ENCODE measurements around the gene C17orf67. TPM values are rescaled to one million over a fixed set of nuclear protein-coding genes. Genes with fewer than 3 reads are reported as not detected.

Gene C17orf67
- total and polyA plus RNA-seq, 2 experiments from 2014 or later = 1.0 to 3.7 TPM

- TF ChIP-seq CTCF (conservative IDR thresholded peaks at IDR 0.05; ENCODE audit: low read depth in 2 of 2) = no peak
- TF ChIP-seq EZH2phosphoT487 (IDR thresholded peaks at IDR 0.05; ENCODE audit: unreplicated experiment) = no peak
- no peak for TF ChIP-seq NANOG (IDR thresholded peaks at IDR 0.05; ENCODE audit: borderline replicate concordance)
- no peak for TF ChIP-seq ZNF462 (CRISPR knock-in tag; IDR thresholded peaks at IDR 0.05)
Measured at GRCh38 chr17:56781906-56782305, 51.8 kb downstream of the C17orf67 start (continued).

GRCh38 chr17:56779898-56780777, 53.6 kb downstream of the C17orf67 start:
- no peaks in the 10 kb centered on the region for H3K36me3 ChIP-seq (ENCODE audit: insufficient read depth)
- H3K79me2 ChIP-seq (replicated peaks; ENCODE audit: insufficient read depth) = no peaks in the 10 kb centered on the region
- H3K4me3 ChIP-seq = peak overlapping the region; percentile 54
- ATAC-seq (peak; percentile 98), DNase-seq (ENCODE audit: low spot score) (peak; percentile 79)
- no peaks in the 10 kb centered on the region for H3K9me2 ChIP-seq (ENCODE audit: insufficient read depth)
- H3K27ac ChIP-seq (ENCODE audit: low read depth) = no peak overlapping the region
- H3K27me3 Mint-ChIP-seq (ENCODE audit: insufficient read depth, low read depth, poor library complexity) = peaks cover 24% of the 10 kb centered on the region
- H3K4me1 Mint-ChIP-seq = peaks cover 6% of the 10 kb centered on the region
- no peaks in the 10 kb centered on the region; the same call in 1 of the 2 replicates for H4K20me1 ChIP-seq (replicated peaks; ENCODE audit: insufficient read depth)
- no peaks in the 10 kb centered on the region for H3K36me3 Mint-ChIP-seq (ENCODE audit: low read depth)
- no peak overlapping the region for H3K27ac Mint-ChIP-seq
- peak overlapping the region; percentile 81 for H3K4me2 ChIP-seq
- no peaks in the 10 kb centered on the region for H3K9me3 Mint-ChIP-seq
- no peaks in the 10 kb centered on the region for H3F3A ChIP-seq (replicated peaks; ENCODE audit: low read depth)
- H3K27me3 ChIP-seq (ENCODE audit: insufficient read depth) = peaks cover 22% of the 10 kb centered on the region
- peak overlapping the region; percentile 99 for H2AFZ ChIP-seq
- peaks cover 6% of the 10 kb centered on the region; the same call in 1 of the 2 replicates for H3K4me1 ChIP-seq (ENCODE audit: insufficient read depth)
- H3K4me3 Mint-ChIP-seq = peak overlapping the region; percentile 61
- TF ChIP-seq CTCF (conservative IDR thresholded peaks at IDR 0.05; ENCODE audit: low read depth in 2 of 2) (peak; percentile 86 to 89), CREB1 (CRISPR knock-in tag; IDR thresholded peaks at IDR 0.05; ENCODE audit: low read depth) (peak; percentile 37), ZNF114 (CRISPR knock-in tag; IDR thresholded peaks at IDR 0.05) (no peak), REST (IDR thresholded peaks at IDR 0.05; ENCODE audit: unreplicated experiment) (no peak)

Data from GM23338 (cell line).